Ovary (tissue), 9 donors: ENCODE measurements around the gene MYH3. TPM values are rescaled to one million over a fixed set of nuclear protein-coding genes. Genes with fewer than 3 reads are reported as not detected.
"Not testable (repeated sequence)": the region's sequence is repeated elsewhere in the genome, so short reads cannot be mapped to it uniquely, and the experiment has no call there.

ENCODE experiments used
- DNase-seq, 5 donors: peaks; one replicate each; pipeline ENCODE4 v3.0.0-alpha.2; 2019 to 2020
- H3K27ac ChIP-seq, 2 donors: fragments of 200-600 bp; one replicate each; pipeline versions ENCODE4 v1.5.1 to v1.8.0; 2019 to 2022
- H3K27me3 ChIP-seq: fragments of 200-600 bp; one replicate; pipeline ENCODE4 v1.8.0; 2022
- H3K36me3 ChIP-seq: fragments of 200-600 bp; sonication (generic); one replicate; pipeline ENCODE4 v1.5.1; 2019
- H3K4me1 ChIP-seq: one replicate; pipeline ENCODE4 v1.8.1; 2013; ENCODE audit warnings: mild to moderate bottlenecking, moderate library complexity; ENCODE audit not compliant: insufficient read depth
- H3K4me3 ChIP-seq: fragments of 200-600 bp; sonication (generic); one replicate; pipeline ENCODE4 v1.5.1; 2017
- H3K9me3 ChIP-seq, 2 donors: fragments of 200-600 bp in 1 of 2; sonication (generic) in 1 of 2; one replicate each; pipeline versions ENCODE4 v1.5.1 to v1.8.1; 2013 to 2019; ENCODE audit warnings: mild to moderate bottlenecking in 1 of 2, moderate library complexity in 1 of 2
- CTCF ChIP-seq, 3 donors: fragments of 450-650 bp in 2 of 3; fragments of 200-600 bp in 1 of 3; IDR thresholded peaks; one replicate each; pipeline versions ENCODE4 v1.5.1 to v1.8.0; 2016 to 2022; ENCODE audit warnings: antibody characterized with exemption in 3 of 3, mild to moderate bottlenecking in 1 of 3
- EP300 ChIP-seq: sonication (generic); formaldehyde crosslinking; IDR thresholded peaks from one replicate; pipeline ENCODE4 v1.6.1; 2017; ENCODE audit warnings: antibody characterized with exemption
- POLR2A ChIP-seq: fragments of 450-650 bp; IDR thresholded peaks from one replicate; pipeline ENCODE4 v1.6.1; 2017; ENCODE audit warnings: antibody characterized with exemption, mild to moderate bottlenecking, moderate library complexity
- WGBS, 3 donors: extraction: QIAGEN DNeasy Blood & Tissue Kit in 1 of 3; methylation state at CpG; one replicate each; pipeline versions ENCODE4 v1.1.5 to v1.1.7; 2013 to 2017; 5-methylcytosine and 5-hydroxymethylcytosine counted together
- intact Hi-C, 4 donors: fragments of 100-400 bp; cut with DNase I; formaldehyde crosslinking; loops; one replicate each; pipeline versions ENCODE4 v1.11.0 to v1.15.1; 2022 to 2023
- polyA plus RNA-seq, 2 donors: library from polyadenylated mRNA; stranded (reverse); fragments of 200-250 nt in 1 of 2; fragments of 350-450 nt in 1 of 2; fragmentation: Illumina TruSeq in 1 of 2; extraction: RNeasy Lipid Tissue Mini Kit (QIAGEN cat#74804) in 1 of 2; gene quantifications; one replicate each; pipeline ENCODE4 v1.2.3, GENCODE V29; 2013 to 2014
- total RNA-seq, 7 donors: library from RNA; depleted of rRNA in 2 of 7; stranded (reverse); fragments of >200 nt in 2 of 7; fragmentation: NEBNext Ultra II Directional in 3 of 7; extraction: Animal tissue kit (Norgen Biotek cat#: 25700) in 3 of 7; gene quantifications; one replicate each; pipeline versions ENCODE4 v1.1.0 to v1.2.4, GENCODE V29; 2016 to 2023
- donor health status: DM: no; HTN: no; CAD: no; lungs with moderate emphysema.
- donor health status: DM: no; HTN: no; CAD: no.
- donor health status: Bipolar disorder and iron deficiency.
- donor health status: DM: yes; HTN: yes; CAD: no.
- donor health status: DM: no; HTN: no; CAD: no.
- donor health status: DM: yes; HTN: yes; CAD: no.

MYH3 gene
- total and polyA plus RNA-seq, 9 donors = 1.5 to 5.7 (median 2.6) TPM

- 5 to 8% (median 5%) methylated on average over 18 of the region's 18 CpGs for WGBS, 3 donors
- intact Hi-C loops = no loop called here
- peaks cover 10% of the 10 kb centered on the region for H3K4me1 ChIP-seq
- no peaks in the 10 kb centered on the region for H3K36me3 ChIP-seq
- peak overlapping the region; percentile 84 for H3K4me3 ChIP-seq
- H3K9me3 ChIP-seq = no peaks in the 10 kb centered on the region
- no peak for DNase-seq
- TF ChIP-seq POLR2A (no peak), EP300 (no peak), CTCF (IDR thresholded peaks at IDR 0.05) (no peak)
- H3K27ac ChIP-seq = peak overlapping the region in 1 of 2 donors; percentile 87
- H3K27me3 ChIP-seq = no peaks in the 10 kb centered on the region
These were observed 41.1 kb upstream of the MYH3 start for GRCh38 chr17:10698096-10698818.

GRCh38 chr17:10697092-10698081 lies 40.3 kb upstream of the MYH3 start, which contains the start of the genes ADPRM and SCO1:
Gene ADPRM (plus strand): TSS chr17:10697594. CDS start chr17:10704927, 7,333 bp downstream.
Gene SCO1 (minus strand): TSS chr17:10697533. CDS start chr17:10697507, 26 bp downstream.
- Histone ChIP-seq H3K9me3 (no peaks in the 10 kb centered on the region), H3K36me3 (no peaks in the 10 kb centered on the region), H3K27me3 (no peaks in the 10 kb centered on the region), H3K4me3 (peak within 1 kb of the TSS; percentile 84), H3K27ac (peak within 1 kb of the TSS; percentile 71 to 87), H3K4me1 (peaks cover 8% of the 10 kb centered on the region)
- DNase-seq = peak; percentile 90 to 94 (median 92)
- intact Hi-C loops = no loop called here
- 0 to 1% (median 1%) methylated on average over 76 to 84 of the region's 84 CpGs for WGBS, 3 donors
- TF ChIP-seq EP300 (no peak), CTCF (IDR thresholded peaks at IDR 0.05) (peak; percentile 17 to 53 (median 30)), POLR2A (peak; percentile 87)

GRCh38 chr17:10695875-10696407 lies 38.8 kb upstream of the MYH3 start:
- H3K36me3 ChIP-seq, H3K9me3 ChIP-seq, H3K27me3 ChIP-seq, intact Hi-C loops, H3K4me1 ChIP-seq, H3K27ac ChIP-seq: not testable (repeated sequence)
- peak in 1 of 5 donors; percentile 20 for DNase-seq
- peak overlapping the region; percentile 84 for H3K4me3 ChIP-seq
- 86 to 89% (median 88%) methylated on average over 17 of the region's 17 CpGs for WGBS, 3 donors

GRCh38 chr17:10687499-10687898 lies 30.4 kb upstream of the MYH3 start:
- no peak for DNase-seq
- intact Hi-C loops = no loop called here

More at GRCh38 chr17:10687499-10687898, 30.4 kb upstream of the MYH3 start:
- H3K9me3 ChIP-seq = no peaks in the 10 kb centered on the region
- TF ChIP-seq CTCF (IDR thresholded peaks at IDR 0.05) = no peak
- no peak for TF ChIP-seq POLR2A
- WGBS, 3 donors = 73 to 89% (median 79%) methylated on average over 2 of the region's 2 CpGs
- H3K36me3 ChIP-seq = no peaks in the 10 kb centered on the region
- H3K27ac ChIP-seq = no peak overlapping the region
- H3K4me1 ChIP-seq = no peaks in the 10 kb centered on the region
- H3K4me3 ChIP-seq = no peak overlapping the region
- H3K27me3 ChIP-seq = no peaks in the 10 kb centered on the region
